ENCODE results near the gene ALOX5.

ALOX5 gene

GRCh38 chr10:45425621-45426563 lies 51.9 kb downstream of the ALOX5 start:
- DNase-seq = no peak

GRCh38 chr10:45427262-45427969 lies 53.4 kb downstream of the ALOX5 start:
- DNase-seq = no peak

DNA sequence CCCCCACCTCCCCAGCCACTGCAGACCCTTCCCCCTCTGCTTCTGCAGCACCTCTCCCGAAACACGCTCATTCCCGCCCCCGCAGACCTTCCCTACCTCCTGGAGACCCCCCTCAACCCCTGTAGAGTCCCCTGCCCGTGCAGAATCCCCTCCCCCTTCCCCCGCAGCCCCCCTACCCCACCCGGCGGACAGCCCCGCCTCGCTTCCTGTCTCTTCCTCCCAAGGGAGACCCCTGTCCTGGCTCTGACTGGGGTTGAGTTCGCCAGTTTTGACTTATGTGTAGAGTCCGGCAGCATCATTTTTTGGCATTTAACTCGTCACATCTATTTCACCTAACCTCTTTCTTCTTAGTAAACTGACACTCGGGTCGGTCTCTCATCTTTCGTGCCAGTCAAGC lies 54.0 kb downstream of the ALOX5 start:
- no peak for DNase-seq

- DNase-seq = no peak
These were observed 54.8 kb downstream of the ALOX5 start for GRCh38 chr10:45428611-45429510.

DNA sequence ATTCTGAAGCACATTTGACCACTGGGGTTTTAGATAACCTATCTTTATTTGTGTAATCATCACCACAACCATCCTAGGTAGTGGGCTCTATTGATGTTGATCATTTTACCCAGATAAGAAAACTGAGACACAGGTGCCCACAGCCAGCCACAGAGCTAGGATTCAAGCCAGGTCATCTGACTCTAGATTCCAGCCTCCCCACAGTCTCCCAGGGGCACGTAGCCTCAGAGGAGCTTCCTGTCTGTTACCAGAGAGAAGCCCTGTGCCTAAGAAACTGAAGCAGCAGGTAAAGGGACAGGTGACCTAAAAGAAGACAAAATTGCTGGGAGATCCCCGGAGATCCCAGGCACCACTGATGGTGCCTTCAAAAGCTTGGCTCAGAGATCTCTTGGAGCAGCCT lies 55.8 kb downstream of the ALOX5 start:
- no peak for DNase-seq

- no peak for DNase-seq
These were observed 58.1 kb downstream of the ALOX5 start for GRCh38 chr10:45432113-45432512.

GRCh38 chr10:45432700-45433472 lies 58.9 kb downstream of the ALOX5 start:
- no peak for DNase-seq

DNA sequence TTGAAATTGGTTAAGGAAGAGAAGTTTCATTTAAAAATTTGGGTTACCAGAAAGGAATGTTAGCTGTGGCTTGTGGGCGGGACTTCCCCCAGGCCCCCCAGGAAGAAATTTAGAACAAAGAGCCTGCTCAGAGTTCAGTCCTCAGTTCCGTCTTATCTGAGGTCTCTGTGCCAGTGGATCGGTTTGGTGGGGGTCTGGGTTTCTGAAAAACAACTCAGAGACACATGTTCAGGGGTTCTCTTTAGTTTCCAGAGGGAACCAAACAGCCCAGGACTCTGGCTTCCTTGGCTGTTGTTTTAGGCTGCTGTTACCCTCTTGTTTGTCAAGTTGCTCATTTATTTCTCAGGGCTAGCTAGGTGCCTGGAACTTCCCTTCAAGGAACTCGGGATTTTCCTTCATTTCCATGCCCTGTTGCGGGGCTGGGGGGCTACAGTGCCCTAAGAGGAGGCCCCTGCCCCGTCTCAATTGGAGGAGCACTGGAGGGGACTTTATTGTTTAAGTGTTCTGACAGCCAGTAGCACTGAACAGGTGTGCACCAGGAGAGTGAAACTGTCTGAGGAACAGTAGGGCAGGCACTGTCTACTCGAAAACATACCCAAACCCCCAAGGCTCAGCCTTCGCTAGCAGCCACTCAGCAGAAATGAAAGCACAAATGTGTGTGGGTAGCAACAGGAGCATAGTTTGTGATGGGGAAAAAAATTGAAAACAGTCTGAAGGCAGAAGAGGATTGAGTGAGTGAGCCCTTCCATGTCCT lies 59.9 kb downstream of the ALOX5 start:
- no peak for DNase-seq

GRCh38 chr10:45437587-45438465 lies 63.8 kb downstream of the ALOX5 start:
- DNase-seq = no peak

GRCh38 chr10:45438466-45439090 lies 64.6 kb downstream of the ALOX5 start:
- DNase-seq = no peak

DNA sequence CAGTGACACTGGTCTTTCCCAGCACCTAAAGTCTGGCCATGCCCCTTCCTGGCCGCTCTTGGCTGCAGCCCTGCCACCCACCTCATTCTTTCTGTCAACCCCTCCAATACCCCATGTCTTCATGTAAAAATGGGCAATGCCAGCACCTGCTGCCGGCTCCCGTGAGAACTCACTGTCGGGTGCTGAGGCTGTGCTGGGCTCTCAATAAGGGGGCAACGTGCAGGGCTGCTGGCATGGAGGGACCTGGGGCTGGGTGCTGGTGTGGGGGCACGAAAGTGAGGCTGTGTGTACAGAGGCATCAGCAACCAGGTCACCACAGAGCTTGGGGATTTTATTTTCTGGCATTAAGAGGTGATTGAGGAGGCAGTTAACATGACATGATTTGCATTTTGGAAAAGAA lies 65.3 kb downstream of the ALOX5 start:
- no peak for DNase-seq

GRCh38 chr10:45439873-45440272 lies 65.9 kb downstream of the ALOX5 start:
- no peak for DNase-seq

DNA sequence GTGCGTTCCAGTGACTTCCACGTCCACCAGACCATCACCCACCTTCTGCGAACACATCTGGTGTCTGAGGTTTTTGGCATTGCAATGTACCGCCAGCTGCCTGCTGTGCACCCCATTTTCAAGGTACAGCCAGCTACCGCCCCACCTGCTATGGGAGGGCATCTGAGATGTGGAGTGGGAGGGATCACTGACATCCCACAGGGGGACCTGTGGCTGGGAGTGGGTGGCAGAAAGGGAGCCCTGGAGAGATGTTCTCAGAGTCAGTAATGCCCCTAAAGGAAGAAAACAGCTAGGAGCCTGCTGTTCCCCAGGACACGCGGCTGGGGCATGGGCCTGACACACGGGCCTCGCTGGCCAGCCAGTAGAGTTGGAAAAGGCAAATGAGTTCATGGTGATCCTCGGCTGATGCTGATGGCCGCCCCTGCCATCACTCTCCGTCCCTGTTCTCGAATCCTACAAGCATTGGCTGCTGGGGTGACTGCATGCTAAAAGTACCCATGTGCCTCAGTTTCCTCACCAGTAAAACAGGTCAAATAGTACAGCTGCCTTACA lies 66.6 kb downstream of the ALOX5 start:
- no peak for DNase-seq

DNA sequence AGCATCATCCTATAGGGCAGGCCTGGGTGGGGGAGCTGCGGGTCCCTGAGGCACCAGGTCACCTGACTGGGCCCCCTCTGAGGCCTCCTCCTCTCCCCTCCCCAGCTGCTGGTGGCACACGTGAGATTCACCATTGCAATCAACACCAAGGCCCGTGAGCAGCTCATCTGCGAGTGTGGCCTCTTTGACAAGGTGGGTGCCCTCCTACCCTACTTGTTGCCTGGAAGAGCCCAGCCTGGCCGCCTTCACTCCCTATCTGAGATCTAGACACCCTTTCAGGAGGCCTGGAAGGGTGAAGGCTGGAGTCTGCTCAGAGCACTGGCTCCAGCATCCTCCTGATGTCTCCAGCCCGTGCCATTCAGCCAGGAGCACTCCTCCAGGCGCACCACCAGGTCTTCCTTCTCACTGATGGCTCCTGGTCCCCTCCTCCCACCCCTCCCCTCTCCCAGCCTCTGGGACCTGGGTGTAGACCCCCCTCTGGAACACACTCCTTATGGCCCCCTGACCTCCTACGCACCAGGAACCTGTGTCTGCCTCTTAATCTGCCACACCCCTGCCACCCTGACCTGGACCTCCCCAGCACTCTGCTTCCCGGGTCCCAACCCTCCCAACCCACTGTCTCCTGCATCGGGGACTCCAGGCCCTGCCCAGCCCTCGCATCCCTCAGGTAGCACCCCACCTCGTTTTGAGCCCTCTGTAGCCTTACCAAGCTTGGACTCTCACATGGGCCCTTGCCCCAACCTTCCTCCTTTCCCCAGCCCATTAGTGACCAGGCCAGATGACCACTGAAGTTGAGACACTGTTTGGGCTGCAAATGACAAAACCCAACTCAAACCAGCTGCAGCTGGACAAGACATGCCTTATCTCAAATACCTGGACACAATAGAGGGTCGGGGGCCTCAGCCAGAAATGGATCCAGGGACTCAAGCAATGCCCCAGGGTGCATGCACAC lies 67.5 kb downstream of the ALOX5 start:
- no peak for DNase-seq

GRCh38 chr10:45442251-45442650 lies 68.2 kb downstream of the ALOX5 start:
- no peak for DNase-seq

GRCh38 chr10:45442662-45443061 lies 68.6 kb downstream of the ALOX5 start:
- no peak for DNase-seq

GRCh38 chr10:45443101-45444009 lies 69.3 kb downstream of the ALOX5 start:
- DNase-seq = no peak

All from stimulated activated CD4-positive, alpha-beta T cell treated with anti-CD3 and anti-CD28 coated beads, Interleukin-4, amount 100 ng/mL, for 24 hours (primary cell).